ENCODE results near the gene SRGN.

The SRGN gene

DNA sequence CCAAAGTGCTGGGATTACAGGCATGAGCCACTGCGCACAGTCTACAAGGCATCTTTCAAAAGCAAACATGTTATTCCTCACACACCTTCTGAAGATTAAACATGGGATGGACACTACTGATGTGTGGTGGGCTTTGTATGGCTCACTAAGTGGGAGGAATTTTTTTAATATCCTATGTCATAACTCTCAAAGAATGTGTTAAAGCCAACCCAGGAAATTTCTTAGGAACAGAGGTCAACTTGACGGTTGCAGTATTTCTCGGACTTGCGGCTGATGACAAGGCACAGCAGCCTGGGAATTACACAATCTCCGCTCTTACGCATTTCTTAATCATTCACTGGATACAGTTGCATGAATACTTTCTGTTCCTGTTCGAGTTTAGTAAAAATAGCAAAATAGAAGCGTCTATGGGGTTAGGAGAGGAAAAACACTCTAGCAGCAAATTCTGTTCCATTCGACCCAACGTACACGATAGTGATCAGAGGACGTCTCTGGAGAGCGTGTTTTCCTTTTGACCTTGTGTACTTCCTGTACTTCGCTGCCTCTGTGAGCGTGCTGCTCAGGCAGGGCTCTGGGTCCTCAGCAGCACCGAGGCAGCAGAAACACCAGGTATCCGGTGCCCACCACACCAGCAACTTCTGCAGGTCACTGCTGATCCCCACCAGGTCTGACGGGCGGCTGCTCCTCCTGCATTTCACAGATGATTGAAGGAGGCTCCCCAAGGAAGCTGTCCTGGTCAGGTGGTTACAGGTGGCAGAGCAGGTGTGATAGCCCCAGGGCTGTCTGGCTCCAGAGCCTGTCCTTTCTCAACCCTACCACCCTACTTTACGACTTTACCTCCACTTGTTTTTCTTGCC, 26.4 kb upstream of the SRGN start:
- DNase-seq, result no peak

GRCh38 chr10:69062901-69063300, 25.0 kb upstream of the SRGN start:
- no peak for DNase-seq

GRCh38 chr10:69064762-69065328, 23.1 kb upstream of the SRGN start:
- no peak for DNase-seq

DNA sequence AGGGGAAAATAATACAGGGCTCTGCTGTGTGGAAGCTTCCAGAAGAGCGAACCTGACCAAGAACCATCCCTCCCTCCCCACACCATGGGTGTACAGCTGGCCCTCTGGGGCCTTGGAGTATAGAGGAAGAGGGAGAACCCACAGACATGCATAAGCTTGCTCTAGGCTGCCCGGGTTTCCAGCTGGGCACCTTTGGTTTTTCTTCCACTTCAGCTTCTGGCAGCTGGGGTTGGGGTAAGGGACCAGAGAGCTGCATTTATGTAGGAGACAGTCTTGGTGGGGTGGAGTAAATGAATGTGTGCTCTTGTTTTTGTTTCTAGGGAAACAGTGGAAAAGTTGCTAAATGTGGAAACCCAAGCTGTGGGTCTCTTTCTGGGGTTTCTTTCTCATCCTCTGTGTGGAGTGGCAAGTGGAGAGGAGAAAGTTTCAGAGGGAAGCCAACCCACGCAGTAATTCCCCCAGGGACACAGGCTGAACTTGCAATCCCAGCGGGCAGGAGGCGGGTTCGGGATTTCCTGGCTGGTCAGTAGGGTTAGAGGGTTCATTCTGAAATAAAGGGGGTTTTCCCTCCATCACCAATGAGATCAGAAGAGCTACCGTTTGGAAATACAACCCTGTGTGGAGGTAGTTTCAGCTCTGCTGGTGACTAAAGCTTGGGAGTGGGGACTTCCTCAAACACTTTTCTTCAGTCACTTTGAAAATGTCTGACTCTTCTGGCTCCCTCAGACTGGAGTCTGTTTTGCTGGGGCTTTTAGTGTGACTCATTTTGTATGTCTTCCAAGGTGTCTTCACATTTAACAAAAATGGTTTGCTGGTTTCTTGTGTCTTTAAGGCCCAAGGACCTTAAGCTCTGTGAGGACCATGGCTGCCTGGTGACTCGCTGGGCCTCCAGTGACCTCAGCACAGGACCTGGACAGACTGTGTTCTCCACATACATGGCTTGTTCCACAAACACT, 22.2 kb upstream of the SRGN start:
- no peak for DNase-seq

- DNase-seq, result no peak
These were observed 20.7 kb upstream of the SRGN start for GRCh38 chr10:69067189-69067588.

DNA sequence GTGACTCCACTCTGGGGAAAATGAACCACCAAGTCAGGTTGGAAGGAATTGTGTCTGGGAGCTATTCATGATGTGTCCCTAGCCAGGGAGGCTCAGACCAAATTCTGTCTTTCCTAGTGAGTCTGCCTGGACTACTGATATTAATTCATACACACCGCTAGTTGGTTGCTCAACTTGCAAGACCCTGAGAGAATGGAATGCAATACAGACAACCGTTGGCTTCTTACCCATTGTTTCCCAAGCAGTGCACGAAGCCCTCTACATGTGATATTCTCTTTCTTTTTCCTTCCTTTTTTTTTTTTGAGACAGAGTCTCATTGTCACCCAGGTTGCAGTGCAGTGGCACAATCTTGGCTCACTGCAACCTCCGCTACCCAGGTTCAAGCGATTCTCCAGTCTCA, 19.4 kb upstream of the SRGN start:
- DNase-seq, result no peak

- DNase-seq, result no peak
These were observed 18.5 kb upstream of the SRGN start for GRCh38 chr10:69069090-69070042.

DNA sequence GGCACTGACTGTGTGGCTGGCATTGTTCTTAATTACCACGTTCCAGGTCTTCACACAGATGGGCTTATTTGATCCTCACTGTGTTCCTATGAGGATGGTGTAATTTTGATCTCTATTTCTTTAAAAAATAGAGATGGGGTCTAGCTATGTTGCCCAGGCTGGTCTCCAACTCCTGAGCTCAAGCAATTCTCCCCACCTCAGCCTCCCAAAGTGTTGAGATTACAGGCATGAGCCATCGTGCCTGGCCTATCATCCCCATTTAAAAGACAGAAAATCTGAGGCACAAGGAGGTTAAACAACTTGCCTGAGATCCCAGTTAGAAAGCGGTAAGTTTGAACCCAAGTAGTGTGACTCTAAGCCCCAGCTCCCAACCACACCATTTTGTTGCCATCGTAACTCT, 17.0 kb upstream of the SRGN start:
- no peak for DNase-seq

GRCh38 chr10:69071610-69072009, 16.3 kb upstream of the SRGN start:
- no peak for DNase-seq

DNA sequence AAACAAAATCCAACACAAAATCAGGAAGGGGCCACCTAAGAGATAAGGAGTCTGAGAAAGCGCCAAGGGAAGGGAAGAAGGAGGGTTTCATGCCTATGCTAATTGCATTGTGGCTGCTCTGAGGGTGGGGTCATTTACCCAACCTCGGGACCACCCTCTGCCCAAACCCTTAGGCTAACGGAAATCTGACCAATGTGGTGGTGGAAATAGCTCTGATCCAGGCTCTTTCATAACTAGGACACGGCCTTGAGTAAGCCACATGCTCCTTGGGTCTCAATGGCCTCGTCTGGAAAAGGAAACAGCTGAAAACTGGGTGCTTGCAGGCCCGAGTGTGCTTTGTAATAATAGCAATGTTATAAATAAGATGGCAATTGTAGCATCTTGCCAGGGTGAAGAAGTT, 14.9 kb upstream of the SRGN start:
- no peak for DNase-seq

DNA sequence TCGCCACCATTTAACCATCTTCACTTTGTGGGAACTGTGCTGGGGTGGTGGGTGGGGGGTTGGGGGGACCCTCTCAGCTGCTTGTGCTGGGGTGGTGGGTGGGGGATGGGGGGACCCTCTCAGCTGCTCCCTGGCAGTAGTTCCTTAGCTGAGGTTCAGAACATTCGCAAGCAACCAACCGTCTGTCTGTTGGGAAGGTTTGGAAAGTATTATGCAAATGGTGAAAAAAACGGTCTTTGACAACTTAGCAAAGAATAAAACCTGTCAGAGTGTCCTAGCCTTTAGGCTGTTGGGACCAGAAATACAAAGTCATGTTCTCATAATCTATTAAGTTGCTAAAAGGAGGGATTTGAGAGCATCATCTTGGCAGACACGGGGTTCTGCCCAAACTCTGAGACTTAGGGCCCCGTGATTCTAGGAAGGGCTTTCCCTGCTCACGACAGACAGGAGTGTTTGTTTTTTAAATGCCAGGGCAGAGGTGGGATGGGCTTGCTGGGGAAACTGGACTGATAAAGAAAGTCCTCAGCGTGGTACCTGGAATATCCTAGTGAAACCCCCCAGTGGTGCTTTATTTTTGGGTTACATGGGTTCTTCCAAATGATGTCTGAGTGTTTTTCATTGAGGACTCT, 14.1 kb upstream of the SRGN start:
- DNase-seq, result no peak

DNA sequence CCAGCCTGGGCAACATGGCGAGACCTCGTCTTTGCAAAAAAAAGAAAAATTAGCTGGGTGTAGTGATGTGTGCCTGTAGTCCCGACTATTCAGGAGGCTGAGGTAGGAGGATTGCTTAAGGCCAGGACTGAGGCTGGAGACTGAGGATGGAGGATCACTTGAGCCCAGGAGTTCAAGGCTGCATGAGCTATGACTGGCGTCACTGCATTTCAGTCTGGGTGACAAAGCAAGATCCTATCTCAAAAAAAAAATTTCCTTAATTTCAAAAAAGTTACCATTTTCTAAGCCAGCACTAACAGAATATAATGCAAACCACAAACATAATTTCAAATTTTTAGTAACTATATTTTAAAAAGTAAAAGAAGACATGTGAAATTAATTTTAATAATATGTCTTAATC, 13.4 kb upstream of the SRGN start:
- no peak for DNase-seq

DNA sequence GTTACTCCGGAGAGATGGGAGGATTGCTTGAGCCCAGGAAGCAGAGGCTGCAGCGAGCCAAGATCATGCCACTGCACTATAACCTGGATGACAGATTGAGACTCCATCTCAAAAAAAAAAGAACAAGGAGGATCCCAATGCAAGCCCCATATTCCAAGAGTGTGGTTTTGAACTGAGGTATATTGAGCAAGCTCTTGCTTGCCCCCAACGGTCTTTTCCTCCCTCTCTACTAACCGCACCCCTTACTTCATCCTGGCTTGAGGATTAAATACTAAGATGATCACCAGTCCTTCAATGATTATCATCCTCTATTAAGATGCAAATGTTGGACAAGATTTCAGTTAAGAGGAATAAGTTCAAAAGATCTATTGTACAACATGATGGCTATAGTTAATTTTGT, 12.5 kb upstream of the SRGN start:
- DNase-seq, result no peak

DNA sequence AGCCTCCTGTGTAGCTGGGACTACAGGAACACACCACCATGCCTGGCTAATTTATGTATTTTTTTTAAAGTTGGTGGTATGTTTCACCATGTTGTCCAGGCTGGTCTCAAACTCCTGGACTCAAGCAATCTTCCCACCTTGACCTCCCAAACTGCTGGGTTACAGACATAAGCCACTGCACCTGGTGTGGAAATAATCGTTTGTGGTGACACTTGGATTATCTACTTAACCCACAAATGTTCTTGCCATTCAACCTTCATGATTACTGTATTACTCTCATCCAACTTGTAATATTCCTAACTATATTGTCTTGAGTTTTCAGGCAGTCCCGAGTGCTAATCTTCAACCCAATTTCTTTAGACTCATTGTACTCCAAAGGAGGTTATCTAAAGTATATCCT, 9.6 kb upstream of the SRGN start:
- DNase-seq, result no peak

GRCh38 chr10:69080226-69080625, 7.7 kb upstream of the SRGN start:
- no peak for DNase-seq

GRCh38 chr10:69086001-69086509, 1.8 kb upstream of the SRGN start:
- no peak for DNase-seq

DNA sequence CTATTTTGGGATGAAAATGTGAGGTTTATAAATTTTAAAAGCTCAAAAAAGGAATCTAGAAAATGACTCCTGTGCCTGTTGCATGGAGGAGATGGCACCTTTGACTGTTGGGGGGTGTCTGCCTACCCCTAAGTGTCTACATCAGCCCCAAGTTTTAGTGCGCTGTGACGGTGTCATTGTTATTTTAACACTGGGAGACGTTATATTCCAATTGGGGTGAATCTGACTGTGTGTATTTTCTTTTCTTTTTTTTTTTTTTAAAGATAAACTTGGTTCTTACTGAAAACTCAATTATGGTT, 517 bp downstream of the SRGN start:
- DNase-seq, result no peak

- no peak for DNase-seq
These were observed 1.0 kb downstream of the SRGN start for GRCh38 chr10:69088801-69089501.

DNA sequence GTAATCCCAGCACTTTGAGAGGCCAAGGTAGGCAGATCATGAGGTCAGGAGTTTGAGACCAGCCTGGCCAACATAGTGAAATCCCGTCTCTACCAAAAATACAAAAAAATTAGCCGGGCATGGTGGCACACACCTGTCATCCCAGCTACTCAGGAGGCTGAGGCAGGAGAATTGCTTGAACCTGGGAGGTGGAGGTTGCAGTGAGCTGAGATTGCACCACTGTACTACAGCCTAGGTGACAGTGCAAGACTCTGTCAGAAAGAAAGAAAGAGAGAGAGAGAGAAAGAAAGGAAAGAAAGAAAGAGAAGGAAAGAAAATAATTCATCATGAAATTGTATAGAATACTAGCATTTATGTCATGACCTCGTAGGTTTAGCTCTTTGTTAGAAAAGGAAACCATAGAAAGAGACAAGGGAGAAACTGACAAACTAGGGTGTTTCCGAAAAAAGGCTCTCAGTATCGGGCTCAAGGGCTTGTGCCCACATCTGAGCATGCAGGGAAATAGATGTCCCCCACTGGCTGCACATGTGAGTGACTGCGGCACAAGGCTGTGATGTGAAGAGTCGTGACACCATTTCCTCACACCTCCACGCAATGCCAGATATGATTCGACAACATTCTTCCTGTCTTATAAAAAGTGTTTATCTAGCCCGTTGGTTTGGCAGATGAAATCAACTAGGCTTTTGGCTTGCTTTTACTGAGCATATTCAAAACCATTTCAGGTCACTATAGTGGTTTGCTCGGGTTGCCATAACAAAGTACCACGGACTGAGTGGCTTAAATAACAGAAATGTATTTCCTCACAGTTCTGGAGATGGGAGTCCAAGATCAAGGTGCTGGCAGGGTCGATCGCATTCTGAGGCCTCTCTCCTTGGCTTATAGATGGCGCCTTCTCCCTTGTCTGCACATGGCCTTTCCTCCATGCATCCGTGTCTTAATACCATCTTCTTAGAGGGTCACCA, 2.0 kb downstream of the SRGN start:
- no peak for DNase-seq

GRCh38 chr10:69090685-69091084, 2.8 kb downstream of the SRGN start:
- DNase-seq, result no peak

Data from GDM1 (cell line).